Measurements from ENCODE around the gene CXXC5.
"Not testable (repeated sequence)": the region's sequence is repeated elsewhere in the genome, so short reads cannot be mapped to it uniquely, and the experiment has no call there.

CXXC5 gene

GRCh38 chr5:139648205-139649081 is at the start of gene CXXC5:
TSS of gene CXXC5 (plus strand) at chr5:139648349. CDS start at chr5:139680524, 32,175 bp downstream.
- FAIRE-seq, result no peak

- not testable (repeated sequence) for FAIRE-seq
Measured at GRCh38 chr5:139598601-139598965, 49.6 kb upstream of the CXXC5 start.

- FAIRE-seq, result no peak
Measured at GRCh38 chr5:139600336-139600949, 47.7 kb upstream of the CXXC5 start.

- FAIRE-seq, result no peak
Measured at GRCh38 chr5:139601429-139601828, 46.7 kb upstream of the CXXC5 start.

- not testable (repeated sequence) for FAIRE-seq
Measured at GRCh38 chr5:139601948-139602347, 46.2 kb upstream of the CXXC5 start.

GRCh38 chr5:139605887-139606286 is 42.3 kb upstream of the CXXC5 start:
- no peak for FAIRE-seq

- FAIRE-seq, result no peak
Measured at GRCh38 chr5:139611703-139612584, 36.2 kb upstream of the CXXC5 start.

GRCh38 chr5:139619861-139620260 is 28.3 kb upstream of the CXXC5 start:
- FAIRE-seq, result no peak

GRCh38 chr5:139625398-139625797 is 22.8 kb upstream of the CXXC5 start:
- FAIRE-seq, result not testable (repeated sequence)

GRCh38 chr5:139630855-139631254 is 17.3 kb upstream of the CXXC5 start:
- FAIRE-seq, result no peak

- no peak for FAIRE-seq
Measured at GRCh38 chr5:139631520-139632165, 16.5 kb upstream of the CXXC5 start.

GRCh38 chr5:139633295-139634027 is 14.7 kb upstream of the CXXC5 start:
- no peak for FAIRE-seq

GRCh38 chr5:139634028-139634325 is 14.2 kb upstream of the CXXC5 start:
- no peak for FAIRE-seq

- no peak for FAIRE-seq
Measured at GRCh38 chr5:139634541-139634940, 13.6 kb upstream of the CXXC5 start.

- FAIRE-seq, result no peak
Measured at GRCh38 chr5:139635191-139635590, 13.0 kb upstream of the CXXC5 start.

- no peak for FAIRE-seq
Measured at GRCh38 chr5:139635606-139636206, 12.4 kb upstream of the CXXC5 start.

GRCh38 chr5:139636207-139636792 is 11.8 kb upstream of the CXXC5 start:
- no peak for FAIRE-seq

- no peak for FAIRE-seq
Measured at GRCh38 chr5:139636975-139637408, 11.2 kb upstream of the CXXC5 start.

GRCh38 chr5:139637438-139638089 is 10.6 kb upstream of the CXXC5 start:
- no peak for FAIRE-seq

GRCh38 chr5:139638090-139638735 is 9.9 kb upstream of the CXXC5 start:
- FAIRE-seq, result no peak
